ENCODE measurements around the gene STK32C. TPM values are rescaled to one million over a fixed set of nuclear protein-coding genes. Genes with fewer than 3 reads are reported as not detected.
"Not testable (repeated sequence)": the region's sequence is repeated elsewhere in the genome, so short reads cannot be mapped to it uniquely, and the experiment has no call there.

STK32C gene
- total RNA-seq, 4 donors from 2014 or later, result 4.8 to 6.4 (median 5.7) TPM

DNA sequence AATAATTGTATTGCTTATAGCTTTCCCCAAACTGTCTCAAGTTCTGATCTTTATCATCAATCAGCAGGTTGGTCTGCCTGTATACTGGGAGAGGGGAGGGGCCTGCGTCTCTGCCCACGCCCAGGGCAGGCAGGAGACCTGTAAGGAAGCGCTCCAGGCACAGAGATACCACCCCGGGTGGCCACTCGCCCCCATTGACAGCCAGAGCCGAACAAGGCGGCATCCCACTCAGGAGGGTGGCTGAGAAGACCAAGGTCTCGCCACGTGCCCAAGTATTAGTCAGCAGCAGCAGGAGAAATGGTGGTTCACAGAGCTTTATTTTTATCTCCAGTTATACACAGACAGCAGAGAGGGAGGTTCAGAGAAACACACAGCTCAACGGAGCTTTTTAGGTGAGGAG is 7.2 kb downstream of the STK32C start:
- intact Hi-C loops (cut with DNase I; ENCODE audit: low total_unique reads), result no loop called here
- TF ChIP-seq POLR2A (IDR thresholded peaks at IDR 0.05), result no peak
- TF ChIP-seq, protein P1, sequence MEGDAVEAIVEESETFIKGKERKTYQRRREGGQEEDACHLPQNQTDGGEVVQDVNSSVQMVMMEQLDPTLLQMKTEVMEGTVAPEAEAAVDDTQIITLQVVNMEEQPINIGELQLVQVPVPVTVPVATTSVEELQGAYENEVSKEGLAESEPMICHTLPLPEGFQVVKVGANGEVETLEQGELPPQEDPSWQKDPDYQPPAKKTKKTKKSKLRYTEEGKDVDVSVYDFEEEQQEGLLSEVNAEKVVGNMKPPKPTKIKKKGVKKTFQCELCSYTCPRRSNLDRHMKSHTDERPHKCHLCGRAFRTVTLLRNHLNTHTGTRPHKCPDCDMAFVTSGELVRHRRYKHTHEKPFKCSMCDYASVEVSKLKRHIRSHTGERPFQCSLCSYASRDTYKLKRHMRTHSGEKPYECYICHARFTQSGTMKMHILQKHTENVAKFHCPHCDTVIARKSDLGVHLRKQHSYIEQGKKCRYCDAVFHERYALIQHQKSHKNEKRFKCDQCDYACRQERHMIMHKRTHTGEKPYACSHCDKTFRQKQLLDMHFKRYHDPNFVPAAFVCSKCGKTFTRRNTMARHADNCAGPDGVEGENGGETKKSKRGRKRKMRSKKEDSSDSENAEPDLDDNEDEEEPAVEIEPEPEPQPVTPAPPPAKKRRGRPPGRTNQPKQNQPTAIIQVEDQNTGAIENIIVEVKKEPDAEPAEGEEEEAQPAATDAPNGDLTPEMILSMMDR (IDR thresholded peaks at IDR 0.05), result no peak
- no peak overlapping the region for H3K4me3 ChIP-seq (ENCODE audit: low read depth, poor library complexity, severe bottlenecking)
- no peak for DNase-seq (ENCODE audit: low spot score in 2 of 2)
- whole genome bisulfite sequencing, 2 donors, result 58 to 78% methylated on average over 10 of the region's 10 CpGs

DNA sequence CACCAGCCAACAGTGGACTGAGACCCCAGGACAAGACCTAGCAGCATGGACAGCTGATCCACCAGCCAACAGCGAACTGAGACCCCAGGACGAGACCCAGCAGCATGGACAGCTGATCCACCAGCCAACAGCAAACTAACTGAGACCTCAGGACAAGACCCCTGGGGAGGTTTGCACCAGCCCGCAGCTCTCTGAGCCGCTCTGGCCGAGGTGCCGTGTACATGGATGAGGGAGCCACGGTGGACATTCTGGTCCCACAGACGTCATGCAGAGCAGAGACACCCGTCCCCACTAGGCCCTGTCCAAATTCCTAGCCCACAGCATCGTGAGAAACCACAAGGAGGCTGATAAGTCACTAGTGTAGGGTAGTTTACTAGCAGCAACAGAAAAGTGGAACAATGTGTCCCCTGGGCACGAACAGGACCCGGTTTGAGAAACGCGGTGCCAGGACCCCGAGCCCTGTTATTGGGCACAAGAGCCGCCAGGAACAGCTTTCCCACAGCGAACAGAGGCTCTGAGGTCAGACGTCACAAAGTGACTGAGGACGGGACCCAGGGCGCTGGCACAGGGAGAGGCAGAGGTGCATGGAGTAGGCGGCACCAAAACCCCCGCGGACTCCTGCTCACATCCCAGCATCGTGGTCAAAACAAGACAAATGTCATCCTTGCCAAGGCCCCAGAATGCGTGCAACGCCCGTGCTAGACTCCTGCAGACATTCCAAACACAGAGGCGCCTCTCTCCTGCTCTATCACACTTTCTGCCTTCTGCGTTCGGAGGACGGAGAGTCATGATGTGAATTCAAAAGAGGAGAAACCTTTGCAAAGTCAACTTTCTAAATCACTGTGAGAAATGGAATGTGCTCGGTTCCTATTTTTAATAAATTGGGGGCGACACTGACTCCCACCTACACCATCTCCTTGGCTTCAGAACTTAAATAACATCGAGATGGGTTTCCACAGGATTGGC is 8.1 kb downstream of the STK32C start:
- DNase-seq (ENCODE audit: low spot score in 2 of 2), result peak in 1 of 2 donors; percentile 82
- TF ChIP-seq, protein P1 (IDR thresholded peaks at IDR 0.05), result no peak
- no peak for TF ChIP-seq POLR2A (IDR thresholded peaks at IDR 0.05)
- intact Hi-C loops (cut with DNase I; ENCODE audit: low total_unique reads), result no loop called here
- 87 to 88% methylated on average over 34 of the region's 34 CpGs for WGBS, 2 donors
- H3K4me3 ChIP-seq (ENCODE audit: low read depth, poor library complexity, severe bottlenecking), result no peak overlapping the region

DNA sequence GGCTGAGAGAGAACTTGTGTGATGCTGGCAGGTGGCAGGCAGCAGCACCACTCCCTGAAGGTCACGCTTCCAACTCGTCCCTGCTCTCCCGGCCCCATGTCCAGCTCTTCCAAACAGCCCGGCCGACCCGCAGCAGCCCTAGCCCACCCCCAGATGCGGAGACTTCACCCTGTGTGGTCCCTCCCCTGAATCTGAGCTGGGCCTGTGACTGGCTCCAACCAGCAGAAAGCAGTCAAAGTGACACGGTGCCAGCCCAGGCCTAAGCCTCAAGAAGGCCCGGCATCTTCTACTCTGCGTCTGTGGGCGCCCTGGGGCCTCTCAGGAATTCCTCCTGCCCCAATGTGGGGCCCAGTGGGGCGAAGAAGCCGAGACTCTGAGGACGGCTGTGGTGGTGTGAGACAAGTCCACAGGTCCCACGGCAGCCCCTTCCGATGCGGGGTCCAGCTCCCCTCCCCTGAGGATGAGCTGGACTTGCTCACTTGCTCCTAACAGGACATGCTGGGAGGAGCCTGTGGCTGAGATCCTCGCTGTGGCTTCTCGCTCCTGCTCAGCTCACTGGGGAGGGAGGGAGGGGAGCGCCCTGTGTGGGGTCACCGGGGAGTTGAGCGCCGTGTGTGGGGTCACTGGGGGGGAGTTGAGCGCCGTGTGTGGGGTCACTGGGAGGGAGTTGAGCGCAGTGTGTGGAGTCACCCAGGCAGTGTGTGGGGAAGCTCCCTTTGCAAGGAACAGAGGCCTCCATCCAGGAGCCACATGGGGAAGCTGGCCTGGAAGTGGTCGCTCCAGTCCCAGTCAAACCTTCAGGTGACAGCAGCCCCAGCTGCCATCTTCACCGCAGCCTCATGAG is 9.5 kb downstream of the STK32C start:
- TF ChIP-seq, protein P1 (IDR thresholded peaks at IDR 0.05), result no peak
- TF ChIP-seq POLR2A (IDR thresholded peaks at IDR 0.05), result no peak
- intact Hi-C loops (cut with DNase I; ENCODE audit: low total_unique reads), result no loop called here
- DNase-seq (ENCODE audit: low spot score in 2 of 2), result peak in 1 of 2 donors; percentile 71
- WGBS, 2 donors, result 72 to 85% methylated on average over 25 to 27 of the region's 28 CpGs
- H3K4me3 ChIP-seq (ENCODE audit: low read depth, poor library complexity, severe bottlenecking), result no peak overlapping the region

DNA sequence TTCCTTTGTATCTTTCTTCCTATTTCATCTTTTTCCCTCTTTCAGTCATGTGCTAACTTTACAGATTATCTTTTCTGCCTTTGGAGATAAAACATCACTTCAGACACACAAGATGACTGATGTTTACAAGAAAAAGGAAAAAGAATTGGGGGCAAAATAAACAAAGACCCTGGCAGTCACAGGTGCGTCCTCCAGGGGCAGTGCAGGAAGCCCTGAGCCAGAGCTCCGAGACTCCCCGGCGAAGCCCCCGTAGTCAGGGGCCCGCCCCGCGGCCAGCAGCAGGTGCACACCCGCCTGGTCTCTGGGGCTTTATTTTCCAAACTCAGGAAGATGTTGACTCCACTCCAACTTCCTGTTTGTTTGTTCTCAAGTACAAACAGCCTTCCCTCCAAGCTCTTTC is 10.2 kb downstream of the STK32C start:
- H3K4me3 ChIP-seq (ENCODE audit: low read depth, poor library complexity, severe bottlenecking), result no peak overlapping the region
- intact Hi-C loops (cut with DNase I; ENCODE audit: low total_unique reads), result no loop called here
- 55 to 67% methylated on average over 9 of the region's 9 CpGs for WGBS, 2 donors
- DNase-seq (ENCODE audit: low spot score in 2 of 2), result peak in 1 of 2 donors; percentile 56
- no peak for TF ChIP-seq POLR2A (IDR thresholded peaks at IDR 0.05)
- TF ChIP-seq, protein P1 (IDR thresholded peaks at IDR 0.05), result no peak

DNA sequence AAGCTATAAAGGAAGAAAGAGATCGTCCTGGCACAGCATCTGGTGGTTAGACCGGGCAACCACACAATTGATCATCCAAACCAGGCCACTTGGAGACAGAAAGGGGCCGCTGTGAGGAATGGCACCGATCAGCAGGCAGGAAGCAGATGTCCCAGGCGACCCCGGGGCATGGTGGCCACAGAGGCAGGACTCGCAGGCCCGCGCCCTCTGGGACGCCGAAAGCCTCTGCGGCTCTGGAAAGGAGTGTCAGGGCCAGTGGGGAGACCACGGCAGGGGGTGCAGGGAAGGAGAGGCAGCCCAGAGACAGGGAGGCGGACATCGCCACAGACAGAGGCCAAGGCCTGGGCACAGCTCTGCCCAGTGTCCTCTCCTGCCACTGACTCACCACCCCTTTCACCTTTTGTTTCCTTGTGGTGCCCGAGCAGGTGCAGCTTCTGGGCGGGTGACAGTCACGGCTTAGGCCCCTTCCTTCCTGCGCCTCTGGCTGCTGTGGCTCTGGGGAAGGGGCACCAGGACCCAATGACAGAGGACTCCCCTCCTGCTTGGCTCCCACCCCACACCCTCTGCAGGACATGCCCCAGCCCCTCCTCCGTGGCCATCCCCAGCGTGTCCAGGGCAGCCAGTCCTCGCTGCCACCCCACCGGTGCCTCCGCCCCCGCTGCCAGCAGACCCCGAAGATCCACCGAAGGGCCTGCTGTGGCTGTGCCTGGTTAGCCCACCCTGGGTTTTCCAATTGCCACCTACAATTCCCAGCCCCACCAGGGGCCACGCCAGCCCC is 10.9 kb downstream of the STK32C start:
- intact Hi-C loops (cut with DNase I; ENCODE audit: low total_unique reads), result no loop called here
- peak in 1 of 2 donors; percentile 76 for DNase-seq (ENCODE audit: low spot score in 2 of 2)
- H3K4me3 ChIP-seq (ENCODE audit: low read depth, poor library complexity, severe bottlenecking), result no peak overlapping the region
- no peak for TF ChIP-seq POLR2A (IDR thresholded peaks at IDR 0.05)
- TF ChIP-seq, protein P1 (IDR thresholded peaks at IDR 0.05), result no peak
- 84 to 91% methylated on average over 26 to 28 of the region's 28 CpGs for WGBS, 2 donors

DNA sequence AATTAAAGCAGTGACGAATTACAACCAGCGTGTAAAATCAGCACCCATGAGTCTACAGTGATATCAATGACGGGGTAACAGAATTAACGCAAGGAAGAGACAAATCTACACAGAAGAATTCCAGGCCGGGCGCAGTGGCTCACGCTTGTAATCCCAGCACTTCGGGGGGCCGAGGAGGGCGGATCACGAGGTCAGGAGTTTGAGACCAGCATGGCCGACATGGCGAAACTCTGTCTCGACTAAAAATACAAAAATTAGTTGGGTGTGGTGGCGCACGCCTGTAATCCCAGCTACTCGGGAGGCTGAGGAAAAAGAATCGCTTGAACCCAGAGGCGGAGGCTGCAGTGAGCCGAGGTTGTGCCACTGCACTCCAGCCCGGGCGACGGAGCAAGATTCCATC is 12.3 kb downstream of the STK32C start:
- 88 to 96% methylated on average over 23 of the region's 23 CpGs for WGBS, 2 donors
- intact Hi-C loops (cut with DNase I; ENCODE audit: low total_unique reads), result not testable (repeated sequence)

More for the DNA sequence above, 12.3 kb downstream of the STK32C start:
- peak in 1 of 2 donors; percentile 72 for DNase-seq (ENCODE audit: low spot score in 2 of 2)
- H3K4me3 ChIP-seq (ENCODE audit: low read depth, poor library complexity, severe bottlenecking), result not testable (repeated sequence)
